GM21619 (cell line): ENCODE measurements around the gene SLCO2A1.

Experiments used
- ATAC-seq: cut with Tn5 transposase; IDR thresholded peaks from one replicate; pipeline ENCODE4 v1.9.1; 2021; ENCODE audit not compliant: unreplicated experiment

Gene SLCO2A1

DNA sequence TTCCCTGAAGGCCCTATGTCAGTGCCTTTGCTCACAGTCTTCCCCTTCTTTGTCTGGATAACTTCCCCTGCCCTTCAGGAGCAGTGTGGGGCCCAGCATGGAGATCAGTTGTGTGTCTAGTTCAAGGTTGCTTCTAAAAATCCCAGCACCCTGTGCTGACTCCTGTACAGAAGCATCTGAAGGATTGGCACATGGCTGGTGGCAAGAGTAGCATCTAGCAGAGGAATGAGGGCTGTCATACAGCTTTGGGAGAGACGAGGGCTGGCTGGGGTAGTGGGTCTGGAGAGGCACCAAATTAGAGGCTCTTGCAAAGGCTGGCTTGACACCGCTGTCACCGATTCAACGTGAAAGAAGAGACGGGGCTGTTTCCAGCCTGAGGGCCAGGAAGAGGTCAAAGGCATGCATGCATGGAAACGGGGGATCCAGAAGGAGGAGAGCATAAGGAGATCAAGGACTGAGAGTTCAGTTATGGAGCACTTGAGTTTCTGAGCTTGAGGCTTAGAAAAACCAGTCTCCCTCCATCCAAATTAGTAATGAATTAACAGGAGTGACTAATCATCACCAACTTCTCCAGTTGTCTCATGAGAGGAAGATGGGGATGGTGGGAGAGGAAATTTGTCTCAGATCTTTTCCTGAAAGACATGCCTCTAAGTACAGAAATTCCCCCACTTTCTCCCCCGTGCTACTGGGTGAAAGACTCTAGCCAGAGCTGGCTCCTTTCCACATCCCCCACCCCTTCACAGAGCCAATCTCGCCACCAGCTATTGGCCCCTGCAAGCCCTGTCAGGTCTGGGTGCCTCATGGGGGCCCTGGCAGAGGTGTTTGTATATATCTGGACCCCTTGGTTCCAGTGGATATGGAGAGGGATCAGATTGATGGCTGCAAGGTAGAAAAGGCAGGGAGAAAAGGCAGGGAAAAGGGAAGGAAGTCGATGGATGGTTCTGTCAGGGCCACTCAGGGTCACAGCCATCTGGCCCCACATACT is 45.9 kb downstream of the SLCO2A1 start:
- ATAC-seq = no peak

DNA sequence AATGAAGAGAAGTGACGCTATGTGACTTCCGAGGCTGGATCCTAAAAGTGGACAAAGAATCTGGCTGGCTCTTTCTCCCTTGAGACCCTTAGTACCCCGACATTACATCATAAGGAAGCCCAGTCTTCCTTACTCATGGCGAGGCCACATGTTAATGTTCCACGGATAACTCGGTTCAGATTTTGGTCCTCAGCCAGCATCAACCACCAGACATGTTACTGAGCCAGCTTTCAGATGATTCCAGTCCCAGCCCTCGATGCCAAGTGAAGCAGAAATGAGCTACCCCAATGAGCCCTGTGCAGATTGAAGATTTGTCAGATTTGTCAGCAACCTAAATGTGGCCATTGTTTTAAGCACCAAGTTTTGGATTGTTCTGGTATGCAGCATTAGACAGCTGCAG is 46.6 kb downstream of the SLCO2A1 start:
- no peak for ATAC-seq

DNA sequence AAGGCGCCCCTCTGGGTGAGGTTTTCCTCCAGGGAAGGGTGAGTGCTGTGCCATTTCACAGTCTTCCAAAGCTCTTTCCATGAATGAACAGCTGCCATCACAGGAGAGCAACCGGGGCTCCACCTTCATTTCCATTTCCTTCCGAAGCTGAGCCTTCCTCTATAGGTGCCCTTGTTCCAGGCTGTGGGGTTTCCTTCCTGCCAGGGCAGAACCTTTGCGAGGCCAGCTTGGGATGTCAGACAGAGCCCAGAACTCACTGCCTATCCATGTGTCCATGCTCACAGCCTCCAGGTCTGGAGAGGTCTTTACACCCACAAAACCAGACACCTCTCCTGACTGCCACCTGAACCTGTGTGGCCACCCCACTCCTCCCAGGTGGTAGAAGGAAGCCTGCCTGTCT is 49.2 kb downstream of the SLCO2A1 start:
- no peak for ATAC-seq

DNA sequence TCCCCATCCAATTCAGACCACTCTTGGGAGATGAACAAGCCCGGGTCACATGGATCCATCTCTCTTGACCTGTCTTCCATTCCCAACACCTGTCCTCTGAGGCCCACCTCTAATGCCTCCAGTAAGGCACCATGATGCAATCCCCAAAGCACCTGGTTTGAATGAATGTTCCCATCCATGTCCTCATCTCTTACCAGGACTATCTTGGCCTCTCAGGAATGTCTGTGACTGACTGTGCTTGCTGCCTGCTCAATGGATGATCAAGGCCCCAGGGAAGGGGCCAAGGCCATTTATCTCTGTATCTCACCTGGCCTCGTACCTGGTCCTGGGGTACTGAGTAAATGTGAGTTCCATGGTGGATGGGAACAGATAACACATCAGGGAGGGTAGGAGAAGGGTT is 49.7 kb downstream of the SLCO2A1 start:
- ATAC-seq = no peak

DNA sequence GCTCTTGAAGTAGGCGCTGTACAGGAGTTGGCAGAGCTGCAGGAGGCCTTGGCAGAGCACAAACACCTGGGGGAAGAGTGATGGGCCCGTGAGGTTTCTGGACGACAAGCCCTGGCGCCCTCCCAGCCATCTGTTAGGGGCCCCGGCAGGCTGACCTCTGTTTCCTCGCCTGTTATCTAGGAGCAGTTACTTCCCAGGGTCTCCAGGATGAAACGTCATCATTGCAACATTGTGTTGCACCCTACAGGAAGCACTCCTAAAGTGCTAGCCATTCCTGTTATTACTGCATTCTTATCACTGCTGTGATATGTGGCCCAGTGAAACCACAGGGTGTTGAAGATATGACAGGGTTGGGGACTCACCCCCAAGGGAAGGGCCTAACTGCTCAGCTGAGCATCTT is 50.2 kb downstream of the SLCO2A1 start:
- ATAC-seq = no peak

DNA sequence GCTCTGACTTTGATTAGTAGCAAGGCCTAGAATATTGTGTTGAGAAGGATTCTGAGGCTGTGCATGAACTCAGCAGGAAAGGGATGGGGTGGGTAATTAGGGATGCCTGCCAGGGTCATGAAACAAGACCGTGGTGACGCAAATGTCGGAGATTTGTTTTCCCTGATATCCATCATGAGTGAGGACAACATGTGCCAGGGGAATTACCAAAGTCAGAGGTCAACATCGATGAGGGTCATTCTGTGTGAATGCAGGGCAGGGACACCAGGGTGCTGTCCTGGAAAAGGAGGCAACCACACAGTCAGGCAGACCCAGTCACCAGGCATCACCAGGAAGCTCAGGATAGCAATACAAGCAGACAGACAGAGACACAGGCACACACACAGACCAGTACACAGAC is 52.2 kb downstream of the SLCO2A1 start:
- ATAC-seq = no peak

DNA sequence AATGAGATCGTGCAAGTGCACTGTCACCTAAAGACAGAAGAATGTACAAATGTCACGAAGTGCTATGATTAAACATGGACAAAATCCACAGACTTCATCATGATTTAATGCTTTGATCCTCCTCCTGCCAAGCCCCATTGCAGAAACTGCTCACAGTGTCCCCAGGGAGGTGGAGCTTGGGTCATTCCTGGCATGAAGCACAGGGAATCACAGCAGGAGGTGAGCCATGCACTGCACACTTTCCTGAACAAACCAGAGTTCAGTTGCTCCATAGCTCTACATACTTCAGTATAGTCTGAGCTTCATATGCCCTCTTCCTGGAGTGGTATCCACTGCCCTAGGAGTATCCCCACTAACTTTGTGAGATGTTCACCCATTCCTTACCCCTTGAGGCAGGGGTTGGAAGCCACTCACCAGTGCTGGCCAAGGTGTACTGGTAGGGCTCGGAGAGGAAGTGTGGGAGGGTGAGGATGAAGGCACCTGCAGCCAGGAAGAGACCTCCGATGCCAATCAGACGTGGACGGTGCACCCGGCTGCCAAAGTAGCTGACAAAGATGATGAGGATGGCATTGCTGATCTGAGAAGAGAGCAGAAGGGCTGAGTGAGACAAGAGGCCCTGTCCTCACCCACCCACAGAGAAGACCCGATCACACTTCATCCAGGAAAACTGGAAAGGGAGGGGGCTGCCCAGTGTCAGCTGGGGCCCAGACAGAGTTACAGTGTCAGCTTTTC is 56.3 kb downstream of the SLCO2A1 start:
- ATAC-seq = no peak

DNA sequence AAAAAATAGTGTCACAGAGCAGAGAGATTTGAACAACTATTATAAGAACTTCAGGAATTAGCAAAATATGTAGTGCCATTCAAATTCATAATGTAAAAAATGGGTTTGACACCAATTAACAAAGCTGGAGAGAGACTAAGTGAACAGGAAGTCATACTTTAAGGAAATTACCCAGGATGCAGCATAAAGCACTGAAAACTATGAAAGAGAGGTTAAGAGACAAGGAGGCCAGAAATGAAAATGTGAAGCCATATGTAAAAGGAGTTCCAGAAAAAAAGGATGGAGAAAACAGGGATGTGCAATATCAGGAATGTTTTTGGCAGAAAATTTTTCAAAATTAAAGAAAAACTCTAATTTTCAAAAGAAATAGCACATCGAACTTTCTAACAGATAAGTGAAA is 57.6 kb downstream of the SLCO2A1 start:
- ATAC-seq = no peak

DNA sequence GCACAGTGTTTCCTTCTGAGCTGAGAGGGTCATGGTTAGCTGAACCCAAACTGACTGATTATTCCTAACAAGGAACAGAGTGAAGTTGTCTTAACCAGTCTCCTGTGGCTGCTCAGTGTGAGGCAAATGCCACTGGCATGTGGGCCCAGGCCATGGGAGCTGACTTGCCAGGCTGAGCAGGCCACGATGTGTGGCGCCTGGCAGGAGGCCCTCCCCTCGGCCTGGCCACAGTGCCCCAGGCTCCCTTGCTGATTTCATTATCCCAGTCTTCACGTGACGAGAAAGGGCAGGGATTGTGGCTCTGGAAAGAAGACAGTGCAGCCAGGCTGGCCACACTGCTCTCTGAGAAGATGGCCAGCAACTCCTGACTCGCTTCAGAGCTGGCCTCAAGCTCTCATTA is 58.8 kb downstream of the SLCO2A1 start:
- no peak for ATAC-seq

DNA sequence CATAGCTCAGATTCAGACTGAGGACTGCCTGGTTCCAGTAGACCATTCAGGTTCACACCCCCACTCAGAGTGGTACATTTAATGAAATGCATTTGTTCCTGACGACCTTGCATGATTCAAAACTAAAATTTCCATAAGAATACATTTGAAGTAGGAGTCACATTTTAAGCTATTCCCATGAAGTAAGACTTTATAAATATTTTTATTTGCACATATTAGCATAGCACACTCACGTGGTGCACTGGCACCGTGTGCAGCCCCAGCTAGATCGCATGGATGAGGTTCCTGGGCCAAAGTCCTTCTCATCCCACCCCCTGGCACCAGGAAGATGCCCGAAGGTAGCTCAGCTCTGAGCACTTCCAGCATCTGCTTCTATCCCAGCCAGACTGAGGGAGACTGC is 59.4 kb downstream of the SLCO2A1 start:
- ATAC-seq = no peak

DNA sequence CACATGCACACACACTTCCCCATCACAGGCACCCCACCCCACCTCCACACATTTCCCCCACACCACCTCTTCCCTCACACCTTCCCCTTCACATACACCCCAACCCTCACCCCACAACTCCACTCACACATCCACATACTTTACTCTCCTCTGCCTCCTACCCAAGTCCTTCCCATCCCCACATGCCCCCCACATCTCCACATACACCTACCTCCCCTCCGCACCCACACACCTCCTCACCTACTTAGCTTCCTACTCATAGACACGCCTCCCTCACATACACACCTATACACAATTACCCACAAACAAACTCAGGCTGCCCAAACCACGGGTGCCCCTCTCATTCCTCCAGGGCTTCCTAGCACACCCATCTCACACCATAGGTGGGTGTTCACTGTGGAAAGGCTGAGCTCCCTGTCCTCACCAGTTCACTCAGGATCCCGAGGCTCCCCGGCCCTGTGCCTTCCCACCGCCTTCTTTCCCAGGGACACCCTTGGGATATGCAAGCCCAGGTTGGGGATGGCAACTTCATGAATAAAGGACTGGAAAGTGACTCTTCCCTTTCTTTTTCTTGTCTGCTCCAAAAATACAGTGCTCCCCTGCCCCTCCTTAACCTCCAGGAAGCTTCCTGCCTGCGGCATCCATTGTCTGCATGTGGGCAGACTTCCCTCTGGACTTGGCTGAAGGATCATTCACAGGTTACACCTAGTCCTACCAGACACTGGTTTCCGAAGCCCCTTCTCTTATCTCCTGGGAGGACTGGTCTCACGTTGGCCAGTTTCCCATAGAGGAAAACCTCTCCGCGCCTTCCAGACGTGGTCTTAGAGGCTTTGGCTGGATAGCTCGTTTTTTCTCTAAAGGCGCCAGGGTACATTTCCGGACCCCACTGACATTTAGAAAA is 61.5 kb downstream of the SLCO2A1 start:
- no peak for ATAC-seq

DNA sequence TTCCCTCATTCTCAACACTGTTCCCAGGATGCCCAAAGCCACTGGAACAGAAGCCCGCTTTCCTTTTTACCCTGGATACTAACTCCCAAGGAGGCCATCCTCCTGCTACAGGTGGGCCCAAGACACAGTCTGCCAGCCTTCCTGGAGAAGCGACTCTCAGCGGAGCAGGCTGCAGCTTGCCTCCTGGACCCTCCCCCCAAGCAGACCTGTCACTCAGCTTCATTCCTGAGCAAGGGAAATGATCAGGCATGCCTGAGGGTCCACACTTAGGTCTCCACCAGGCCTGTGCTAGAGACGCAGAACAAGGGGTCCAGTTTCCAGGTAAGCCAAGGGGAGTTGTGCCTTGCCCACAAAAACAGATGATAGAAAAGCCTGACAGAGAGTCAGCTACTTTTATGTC is 62.8 kb downstream of the SLCO2A1 start:
- no peak for ATAC-seq

DNA sequence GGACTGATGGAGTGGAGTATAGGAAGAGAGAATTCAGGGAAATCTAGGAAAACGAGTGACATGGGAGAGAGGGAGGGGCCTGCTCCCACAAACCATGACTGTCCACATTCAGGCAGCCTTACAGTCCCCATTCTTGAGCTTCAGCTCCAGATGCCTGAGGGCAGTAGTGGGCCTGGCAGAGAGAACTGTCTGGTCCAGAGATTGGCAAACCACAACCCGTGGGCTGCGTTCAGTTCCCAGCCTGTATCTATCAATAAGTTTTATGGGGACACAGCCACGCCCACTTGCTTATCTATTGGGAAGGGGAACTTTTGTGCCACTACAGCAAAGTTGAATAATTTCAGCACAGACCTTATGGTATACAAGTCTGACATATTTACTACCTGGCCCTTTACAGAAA is 63.8 kb downstream of the SLCO2A1 start:
- no peak for ATAC-seq

DNA sequence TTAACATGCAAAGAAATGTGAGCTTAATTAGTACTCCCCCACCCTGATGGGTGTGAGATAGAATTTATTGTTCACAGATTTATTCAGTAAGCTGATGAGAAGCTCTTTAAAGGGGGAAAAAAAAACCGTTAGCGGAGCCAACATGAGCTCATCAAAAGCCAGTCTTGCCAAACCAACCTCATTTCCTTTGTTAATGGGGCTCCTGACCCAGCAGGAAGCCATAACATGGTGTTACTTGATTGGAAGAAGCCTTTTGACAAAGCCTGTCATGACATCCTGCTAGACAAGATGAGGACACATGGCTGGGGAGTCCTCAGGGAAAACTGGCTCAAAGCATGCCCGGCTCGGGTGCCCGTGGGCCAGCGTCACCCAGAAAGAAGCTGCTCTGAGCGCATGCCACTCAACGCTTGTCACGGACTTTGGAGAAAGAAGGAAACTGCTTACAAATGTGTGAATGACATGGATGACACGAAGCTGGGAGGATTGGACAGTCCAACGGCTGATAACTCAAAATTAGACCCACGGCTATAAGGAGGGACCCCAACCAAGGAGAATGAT is 64.6 kb downstream of the SLCO2A1 start:
- no peak for ATAC-seq

DNA sequence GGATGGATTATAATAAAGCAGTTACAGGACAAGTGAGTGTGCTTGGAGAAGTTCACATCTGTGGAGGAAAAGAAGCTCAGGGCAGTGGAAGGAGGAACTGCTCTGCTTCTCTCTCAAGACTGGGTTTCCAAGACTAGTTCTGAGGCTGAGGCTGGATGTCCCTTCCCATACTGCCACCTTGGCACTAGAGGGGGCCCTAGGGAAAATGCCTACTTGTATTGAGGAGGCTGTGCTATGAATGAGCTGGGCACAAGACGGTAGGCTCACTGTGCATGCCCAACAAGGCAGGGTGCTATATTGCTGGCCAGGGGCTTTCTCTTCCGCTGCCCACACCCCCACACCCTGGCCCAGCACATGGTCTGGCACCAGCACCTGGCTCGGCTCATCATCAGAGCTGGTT is 65.2 kb downstream of the SLCO2A1 start:
- ATAC-seq = no peak

DNA sequence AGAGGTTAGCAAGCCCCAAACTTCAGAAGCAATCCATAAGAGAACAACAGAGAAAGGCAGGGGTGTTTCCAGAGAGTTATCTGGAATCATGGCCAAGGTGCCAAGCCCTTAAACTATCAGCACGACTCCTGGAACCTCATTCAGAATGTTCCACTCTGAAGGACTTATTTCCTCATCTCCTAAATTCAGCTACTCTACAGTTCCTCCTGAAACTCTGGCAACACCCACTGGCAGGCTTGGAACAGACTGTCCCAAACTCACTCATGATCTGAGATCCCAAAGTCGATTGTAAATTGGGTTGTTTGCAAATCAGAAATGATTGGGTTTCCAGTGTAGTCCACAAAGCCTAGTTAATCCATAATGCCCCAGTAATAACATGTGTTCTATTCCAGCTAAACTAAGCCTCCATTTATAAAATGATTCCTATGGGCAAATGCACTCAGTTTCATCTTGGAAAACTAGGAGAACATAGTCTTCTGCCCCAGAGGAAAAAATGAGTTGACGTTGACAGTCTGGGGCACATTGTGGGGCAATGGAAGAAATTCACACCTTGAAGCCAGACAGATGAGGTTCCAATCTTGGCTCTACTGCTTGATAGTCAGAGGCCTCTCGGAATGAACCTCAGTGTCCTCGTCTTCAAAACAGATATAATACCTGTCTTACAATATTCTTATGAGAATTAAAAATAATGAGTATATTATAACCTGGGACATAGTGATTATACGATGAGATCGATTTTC is 65.9 kb downstream of the SLCO2A1 start:
- no peak for ATAC-seq

DNA sequence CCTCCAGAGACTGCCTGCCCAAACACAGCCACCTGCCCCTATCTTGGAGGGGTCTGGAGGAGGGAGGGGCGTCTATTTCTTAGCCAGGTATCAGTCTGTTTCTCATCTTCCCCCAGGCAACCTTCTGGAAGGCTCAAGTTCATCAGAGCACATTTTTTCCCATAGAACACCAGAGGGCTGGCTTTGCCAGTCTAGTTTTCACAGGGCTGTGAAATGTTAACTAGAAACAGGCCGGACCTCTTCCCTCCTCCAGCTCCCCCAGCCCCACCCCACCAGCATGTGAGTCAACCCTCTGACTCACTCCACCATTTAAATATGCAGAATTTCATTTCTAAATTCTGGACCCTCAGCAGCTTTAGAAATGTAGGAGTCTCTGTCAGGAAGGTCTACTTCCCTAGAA is 66.9 kb downstream of the SLCO2A1 start:
- no peak for ATAC-seq

DNA sequence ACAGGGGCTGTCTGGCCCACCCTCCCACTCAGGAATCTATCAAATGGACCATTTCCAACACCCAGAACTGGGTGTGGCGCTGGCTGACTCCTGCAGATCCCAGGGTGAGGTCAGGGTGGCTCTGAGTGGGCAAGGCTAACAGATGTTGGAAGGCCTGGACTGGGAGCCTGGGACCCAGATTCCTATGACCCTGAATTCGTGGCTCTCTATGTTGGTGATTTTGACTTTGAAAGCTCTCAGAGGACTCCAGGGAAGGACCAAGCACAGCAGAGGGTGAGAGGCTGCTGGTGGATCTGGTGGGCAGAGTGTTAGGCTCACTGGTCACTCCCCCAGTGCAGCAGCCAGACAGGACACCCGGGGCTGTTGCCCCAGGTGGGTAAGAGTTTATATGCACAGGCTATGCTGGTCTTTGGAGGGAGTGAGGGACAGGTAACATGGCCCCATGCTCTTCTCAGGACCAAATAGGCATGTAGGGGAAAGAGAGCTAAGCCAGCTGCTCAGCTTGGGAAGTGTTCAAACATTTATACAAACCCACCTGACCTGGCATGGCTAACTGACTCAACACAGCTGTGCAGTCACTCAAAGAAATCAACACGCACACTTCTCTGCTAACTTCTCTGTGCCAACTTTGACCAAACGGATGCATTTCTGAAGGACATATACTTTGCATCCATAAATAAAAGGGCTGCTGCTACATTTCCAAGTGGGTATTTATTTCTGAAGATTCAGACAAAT is 71.5 kb downstream of the SLCO2A1 start:
- ATAC-seq = no peak

DNA sequence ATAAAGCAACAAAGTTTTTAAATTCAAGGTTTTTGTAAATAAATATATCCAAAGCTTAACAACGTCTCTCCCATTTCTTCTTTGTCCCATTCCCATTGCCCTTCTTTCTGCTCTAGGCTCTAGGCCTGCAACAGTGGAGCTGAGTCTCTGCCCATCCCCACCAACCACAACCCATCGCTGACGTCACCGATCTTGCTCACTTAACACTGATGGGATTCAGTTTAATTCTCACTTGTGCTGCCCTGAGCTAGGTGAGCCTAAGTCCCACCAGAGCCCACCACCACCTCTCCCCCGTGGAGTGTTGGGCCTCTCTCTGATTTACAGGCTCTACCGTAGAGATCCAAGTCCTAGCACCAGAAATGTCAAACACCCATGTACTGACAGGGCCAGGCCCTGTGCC is 72.7 kb downstream of the SLCO2A1 start:
- ATAC-seq = no peak

DNA sequence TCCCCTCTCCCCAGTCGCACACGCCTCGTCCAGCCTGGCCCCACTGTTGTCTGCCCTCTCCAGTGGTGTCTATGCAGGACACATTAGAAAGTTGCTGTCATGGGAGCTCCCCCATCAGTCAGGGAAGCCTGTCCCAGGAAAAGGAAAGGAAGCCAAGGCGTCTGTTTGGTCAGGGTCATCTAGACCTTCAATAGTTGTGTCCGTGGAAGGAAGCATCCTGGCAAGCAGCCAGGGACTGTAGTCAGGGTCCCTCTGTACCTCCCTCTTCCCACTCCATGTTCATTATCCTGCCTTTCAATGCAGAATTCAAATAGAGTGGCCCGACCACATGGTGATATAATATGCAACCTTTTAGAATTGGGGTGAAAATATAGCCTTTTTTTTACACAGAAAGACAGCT is 73.4 kb downstream of the SLCO2A1 start:
- no peak for ATAC-seq
